Measurements from ENCODE around the gene SEC14L1. TPM values are rescaled to one million over a fixed set of nuclear protein-coding genes. Genes with fewer than 3 reads are reported as not detected.

The SEC14L1 gene
- total RNA-seq, 4 donors from 2014 or later: 38.4 to 86.1 (median 40.1) TPM

- H3K4me3 ChIP-seq: no peak overlapping the region
- no peaks in the 10 kb centered on the region for H3K9me3 ChIP-seq
- no peak for ATAC-seq
- no peaks in the 10 kb centered on the region for H3K27me3 ChIP-seq
- peaks cover 0 to 97% of the 10 kb centered on the region in 2 donors for H3K36me3 ChIP-seq
- H3K4me1 ChIP-seq: peaks cover 0 to 27% (median 0%) of the 10 kb centered on the region in 3 donors
- no peak overlapping the region for H3K27ac ChIP-seq
- TF ChIP-seq POLR2A (IDR thresholded peaks at IDR 0.05): no peak
- no peak for TF ChIP-seq CTCF (IDR thresholded peaks at IDR 0.05)
- no peak for TF ChIP-seq POLR2AphosphoS5 (IDR thresholded peaks at IDR 0.05)
- TF ChIP-seq EP300 (IDR thresholded peaks at IDR 0.05): no peak
- WGBS, 2 donors (ENCODE audit: low coverage in 1 of 2): 66% methylated on average over 4 of the region's 8 CpGs; no CpG with 5 or more reads in 1 of the 2 donors
Measured at GRCh38 chr17:77204536-77204935, 63.8 kb downstream of the SEC14L1 start.

- H3K4me1 ChIP-seq: peaks cover 0 to 38% (median 0%) of the 10 kb centered on the region in 3 donors
- 76% methylated on average over 6 of the region's 9 CpGs; no CpG with 5 or more reads in 1 of the 2 donors for WGBS, 2 donors (ENCODE audit: low coverage in 1 of 2)
- ATAC-seq: no peak
- no peaks in the 10 kb centered on the region for H3K9me3 ChIP-seq
- H3K27me3 ChIP-seq: no peaks in the 10 kb centered on the region
- H3K4me3 ChIP-seq: no peak overlapping the region
- peaks cover 0 to 97% of the 10 kb centered on the region in 2 donors for H3K36me3 ChIP-seq
- peak overlapping the region in 1 of 4 donors; percentile 17 for H3K27ac ChIP-seq
- TF ChIP-seq POLR2AphosphoS5 (IDR thresholded peaks at IDR 0.05) (no peak), POLR2A (IDR thresholded peaks at IDR 0.05) (no peak), CTCF (IDR thresholded peaks at IDR 0.05) (no peak), EP300 (IDR thresholded peaks at IDR 0.05) (no peak)
Measured at GRCh38 chr17:77205396-77206125, 64.8 kb downstream of the SEC14L1 start.

GRCh38 chr17:77206158-77206956 lies 65.6 kb downstream of the SEC14L1 start:
- Histone ChIP-seq H3K27me3 (no peaks in the 10 kb centered on the region), H3K4me1 (peaks cover 0 to 46% (median 0%) of the 10 kb centered on the region in 3 donors), H3K27ac (peak overlapping the region in 2 of 4 donors; percentile 17 to 27), H3K4me3 (no peak overlapping the region), H3K36me3 (peaks cover 0 to 97% of the 10 kb centered on the region in 2 donors), H3K9me3 (no peaks in the 10 kb centered on the region)
- no peak for ATAC-seq
- WGBS, 2 donors (ENCODE audit: low coverage in 1 of 2): 70 to 76% methylated on average over 4 to 14 of the region's 14 CpGs
- TF ChIP-seq POLR2A (IDR thresholded peaks at IDR 0.05) (no peak), CTCF (IDR thresholded peaks at IDR 0.05) (no peak), EP300 (IDR thresholded peaks at IDR 0.05) (no peak), POLR2AphosphoS5 (IDR thresholded peaks at IDR 0.05) (no peak)

GRCh38 chr17:77207689-77208216 lies 67.0 kb downstream of the SEC14L1 start:
- no peak for ATAC-seq
- no peaks in the 10 kb centered on the region for H3K27me3 ChIP-seq
- peak overlapping the region in 3 of 4 donors; percentile 28 to 60 (median 57) for H3K27ac ChIP-seq
- WGBS, 2 donors (ENCODE audit: low coverage in 1 of 2): 80 to 94% methylated on average over 4 to 5 of the region's 9 CpGs
- no peak for TF ChIP-seq POLR2A (IDR thresholded peaks at IDR 0.05)
- TF ChIP-seq POLR2AphosphoS5 (IDR thresholded peaks at IDR 0.05): no peak
- no peak for TF ChIP-seq EP300 (IDR thresholded peaks at IDR 0.05)
- no peak for TF ChIP-seq CTCF (IDR thresholded peaks at IDR 0.05)
- no peaks in the 10 kb centered on the region for H3K9me3 ChIP-seq
- H3K36me3 ChIP-seq: peaks cover 0 to 97% of the 10 kb centered on the region in 2 donors
- H3K4me1 ChIP-seq: peaks cover 0 to 55% (median 3%) of the 10 kb centered on the region in 3 donors
- H3K4me3 ChIP-seq: no peak overlapping the region
